ENCODE measurements around the gene SLC7A6.
A peak's percentile ranks its signal among the peaks of the same experiment; 100 is the strongest.

Gene SLC7A6

GRCh38 chr16:68332411-68333121, 68.2 kb downstream of the SLC7A6 start:
- Histone ChIP-seq H4K20me1 (no peaks in the 10 kb centered on the region), H3K9ac (peak overlapping the region; percentile 8 to 89 (median 79); a peak in 21 of 22 replicates), H3K27ac (peak overlapping the region; percentile 53 to 98 (median 92); a peak in 21 of 22 replicates), H3K9me3 (replicated peaks in 1 of 11) (no peaks in the 10 kb centered on the region), H3K27me3 (no peaks in the 10 kb centered on the region), H3K36me3 (peaks cover 3 to 65% (median 28%) of the 10 kb centered on the region in 11 experiments), H3K4me3 (peak overlapping the region in 7 of 10 experiments; percentile 6 to 43 (median 28); a peak in 8 of 20 replicates), H3K4me1 (peaks cover 41 to 74% (median 57%) of the 10 kb centered on the region in 10 experiments), H3K4me2 (peak overlapping the region; percentile 76 to 95 (median 86))
- peak in 8 of 11 experiments; percentile 82 to 98 (median 93); a peak in 16 of 22 replicates for TF ChIP-seq Cebpa-rat (IDR thresholded peaks at IDR 0.05)

DNA sequence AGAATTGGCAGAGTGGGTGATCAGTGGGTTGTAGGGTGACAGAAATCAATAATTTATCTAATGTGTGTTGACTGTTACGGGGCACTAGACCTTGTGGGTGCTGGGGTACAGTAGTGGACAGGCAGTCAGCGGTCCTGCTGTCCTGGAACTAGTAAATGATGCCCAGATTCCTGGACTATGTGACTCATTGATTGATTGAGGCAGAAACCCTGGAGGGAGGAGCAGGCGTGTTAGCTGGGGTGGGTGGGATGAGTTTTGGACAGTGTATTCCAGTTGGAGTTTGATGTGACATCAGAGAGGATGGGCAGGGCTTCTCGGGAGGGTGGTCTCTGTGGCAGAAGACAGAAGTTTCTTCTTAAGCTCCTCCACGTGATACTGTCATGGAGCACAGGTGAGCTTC, 70.8 kb downstream of the SLC7A6 start:
- Histone ChIP-seq H3K4me2 (peak overlapping the region in 5 of 11 experiments; percentile 84 to 95 (median 92); a peak in 7 of 22 replicates), H3K4me1 (peaks cover 49 to 84% (median 70%) of the 10 kb centered on the region in 10 experiments), H3K9ac (peak overlapping the region in 2 of 11 experiments; percentile 88 to 89; a peak in 1 of 22 replicates), H3K9me3 (replicated peaks in 1 of 11) (no peaks in the 10 kb centered on the region), H3K4me3 (no peak overlapping the region), H3K27me3 (no peaks in the 10 kb centered on the region), H3K36me3 (peaks cover 29 to 74% (median 42%) of the 10 kb centered on the region in 11 experiments), H3K27ac (peak overlapping the region in 7 of 11 experiments; percentile 83 to 98 (median 95); a peak in 12 of 22 replicates), H4K20me1 (no peaks in the 10 kb centered on the region; a peak in 1 of 22 replicates)
- TF ChIP-seq Cebpa-rat (IDR thresholded peaks at IDR 0.05) = no peak

- Histone ChIP-seq H3K27ac (peak overlapping the region in 8 of 11 experiments; percentile 21 to 98 (median 42); a peak in 13 of 22 replicates), H3K9ac (peak overlapping the region in 3 of 11 experiments; percentile 6 to 39 (median 9); a peak in 2 of 22 replicates), H3K4me3 (no peak overlapping the region), H3K27me3 (no peaks in the 10 kb centered on the region), H3K36me3 (peaks cover 63 to 100% (median 70%) of the 10 kb centered on the region in 11 experiments), H4K20me1 (no peaks in the 10 kb centered on the region; a peak in 1 of 22 replicates), H3K4me1 (peaks cover 23 to 60% (median 44%) of the 10 kb centered on the region in 10 experiments), H3K9me3 (replicated peaks in 1 of 11) (no peaks in the 10 kb centered on the region), H3K4me2 (peak overlapping the region in 7 of 11 experiments; percentile 0 to 77 (median 57); a peak in 14 of 22 replicates)
- no peak for TF ChIP-seq Cebpa-rat (IDR thresholded peaks at IDR 0.05)
These were observed 74.2 kb downstream of the SLC7A6 start for GRCh38 chr16:68338326-68339119.

DNA sequence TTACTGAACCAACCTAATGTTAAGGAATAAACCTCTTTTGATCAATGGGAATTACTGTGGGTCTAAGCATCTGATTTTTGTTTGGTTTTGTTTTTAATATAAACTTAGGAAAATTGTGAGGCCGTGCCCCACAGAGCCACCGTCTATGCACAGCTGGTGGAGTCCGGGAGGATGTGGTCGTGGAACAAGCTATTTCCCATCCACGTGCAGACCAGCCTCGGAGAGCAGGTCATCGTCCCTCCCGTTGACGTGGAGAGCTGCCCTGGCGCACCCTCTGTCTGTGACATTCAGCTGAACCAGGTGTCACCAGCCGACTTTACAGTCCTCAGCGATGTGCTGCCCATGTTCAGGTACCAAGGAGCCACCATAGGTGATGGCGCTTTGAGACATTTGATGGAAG, 74.9 kb downstream of the SLC7A6 start:
- Histone ChIP-seq H4K20me1 (no peaks in the 10 kb centered on the region; a peak in 1 of 22 replicates), H3K27ac (peak overlapping the region in 6 of 11 experiments; percentile 20 to 98 (median 51); a peak in 11 of 22 replicates), H3K9ac (peak overlapping the region in 3 of 11 experiments; percentile 6 to 39 (median 9); a peak in 4 of 22 replicates), H3K4me3 (no peak overlapping the region), H3K27me3 (no peaks in the 10 kb centered on the region), H3K4me1 (peaks cover 16 to 53% (median 37%) of the 10 kb centered on the region in 10 experiments), H3K9me3 (replicated peaks in 1 of 11) (no peaks in the 10 kb centered on the region), H3K4me2 (peak overlapping the region in 9 of 11 experiments; percentile 7 to 77 (median 57); a peak in 16 of 22 replicates), H3K36me3 (peaks cover 68 to 100% (median 74%) of the 10 kb centered on the region in 11 experiments)
- TF ChIP-seq Cebpa-rat (IDR thresholded peaks at IDR 0.05) = no peak

GRCh38 chr16:68342620-68343019, 78.3 kb downstream of the SLC7A6 start:
- Histone ChIP-seq H3K27me3 (no peaks in the 10 kb centered on the region), H3K36me3 (peaks cover 72 to 99% (median 85%) of the 10 kb centered on the region in 11 experiments), H3K27ac (no peak overlapping the region), H3K4me2 (no peak overlapping the region), H3K9me3 (replicated peaks in 1 of 11) (no peaks in the 10 kb centered on the region), H4K20me1 (peaks cover 0 to 26% (median 12%) of the 10 kb centered on the region in 11 experiments; a peak in 14 of 22 replicates), H3K4me1 (peaks cover 20 to 59% (median 49%) of the 10 kb centered on the region in 10 experiments), H3K4me3 (no peak overlapping the region), H3K9ac (no peak overlapping the region)
- no peak for TF ChIP-seq Cebpa-rat (IDR thresholded peaks at IDR 0.05)

DNA sequence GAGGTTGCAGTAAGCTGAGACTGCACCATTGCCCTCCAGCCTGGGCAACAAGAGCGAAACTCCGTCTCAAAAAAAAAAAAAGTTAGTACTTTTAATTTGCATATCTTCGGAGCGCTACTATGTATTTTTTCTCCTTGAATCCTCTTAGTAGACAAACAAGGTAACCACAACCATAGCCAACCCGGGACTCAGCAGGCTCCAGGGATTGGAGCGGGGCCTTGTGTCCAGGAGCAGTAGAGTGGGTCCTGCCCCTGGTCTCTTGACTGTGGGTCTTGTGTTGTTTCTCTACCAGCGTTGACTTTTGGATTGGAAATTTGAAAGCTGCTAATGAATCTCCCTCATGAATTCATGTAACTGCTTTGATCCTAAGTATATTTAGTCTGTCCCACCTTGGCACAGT, 78.8 kb downstream of the SLC7A6 start:
- Histone ChIP-seq H3K27ac (no peak overlapping the region), H3K36me3 (peaks cover 66 to 93% (median 83%) of the 10 kb centered on the region in 11 experiments), H3K9me3 (replicated peaks in 1 of 11) (no peaks in the 10 kb centered on the region), H3K4me3 (no peak overlapping the region), H4K20me1 (peaks cover 0 to 29% (median 14%) of the 10 kb centered on the region in 11 experiments; a peak in 14 of 22 replicates), H3K4me2 (no peak overlapping the region), H3K4me1 (peaks cover 25 to 63% (median 55%) of the 10 kb centered on the region in 10 experiments), H3K27me3 (no peaks in the 10 kb centered on the region), H3K9ac (no peak overlapping the region)
- no peak for TF ChIP-seq Cebpa-rat (IDR thresholded peaks at IDR 0.05)

DNA sequence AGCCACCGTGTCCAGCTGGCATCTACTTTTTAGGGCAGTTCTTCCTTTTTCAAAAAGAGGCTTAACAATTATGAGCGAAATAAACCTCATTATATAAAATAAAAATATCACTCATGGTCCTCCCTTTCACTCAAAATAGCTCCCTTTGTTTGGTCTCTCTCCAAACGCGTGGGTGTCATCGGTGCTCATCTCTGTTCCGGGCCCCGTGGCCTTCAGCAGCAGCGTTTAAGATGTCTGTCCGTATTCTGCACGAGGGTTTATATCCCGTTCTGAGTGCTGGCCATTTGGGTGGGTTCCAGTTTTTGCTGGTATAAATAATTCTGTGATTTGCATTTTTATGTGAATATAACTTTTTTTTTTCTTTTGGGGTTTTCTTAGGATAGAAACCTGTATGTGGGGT, 79.9 kb downstream of the SLC7A6 start:
- H3K4me2 ChIP-seq = no peak overlapping the region
- H4K20me1 ChIP-seq = peaks cover 0 to 29% (median 14%) of the 10 kb centered on the region in 11 experiments; a peak in 14 of 22 replicates
- H3K9ac ChIP-seq = no peak overlapping the region
- no peak overlapping the region for H3K4me3 ChIP-seq
- no peaks in the 10 kb centered on the region for H3K27me3 ChIP-seq
- peaks cover 56 to 93% (median 83%) of the 10 kb centered on the region in 11 experiments for H3K36me3 ChIP-seq
- peaks cover 35 to 63% (median 58%) of the 10 kb centered on the region in 10 experiments for H3K4me1 ChIP-seq
- no peak overlapping the region for H3K27ac ChIP-seq
- no peak for TF ChIP-seq Cebpa-rat (IDR thresholded peaks at IDR 0.05)
- H3K9me3 ChIP-seq (replicated peaks in 1 of 11) = no peaks in the 10 kb centered on the region

- Histone ChIP-seq H3K4me1 (peaks cover 29 to 63% (median 55%) of the 10 kb centered on the region in 10 experiments), H3K9me3 (replicated peaks in 1 of 11) (no peaks in the 10 kb centered on the region), H3K36me3 (peaks cover 53 to 93% (median 83%) of the 10 kb centered on the region in 11 experiments), H4K20me1 (peaks cover 0 to 29% (median 14%) of the 10 kb centered on the region in 11 experiments; a peak in 14 of 22 replicates), H3K9ac (0 out of 22 replicates have a peak overlapping the region, but pooled peaks of 2 of the 11 experiments have one; percentile 2), H3K4me3 (no peak overlapping the region), H3K4me2 (peak overlapping the region in 9 of 11 experiments; percentile 11 to 84 (median 69); a peak in 14 of 22 replicates), H3K27ac (peak overlapping the region in 1 of 11 experiments; percentile 20; a peak in 1 of 22 replicates), H3K27me3 (no peaks in the 10 kb centered on the region)
- TF ChIP-seq Cebpa-rat (IDR thresholded peaks at IDR 0.05) = no peak
These were observed 81.1 kb downstream of the SLC7A6 start for GRCh38 chr16:68345351-68345810.
